ENCODE measurements around the gene ARHGAP24. TPM values are rescaled to one million over a fixed set of nuclear protein-coding genes. Genes with fewer than 3 reads are reported as not detected.

ARHGAP24 gene
- total RNA-seq, 1 donor from 2014 or later = 10.9 TPM

GRCh38 chr4:85452058-85452731 is 22.8 kb upstream of the ARHGAP24 start:
- no peaks in the 10 kb centered on the region for H3K9me3 Mint-ChIP-seq
- no peaks in the 10 kb centered on the region for H3K27me3 Mint-ChIP-seq
- no peak for DNase-seq (ENCODE audit: extremely low spot score, unreplicated experiment)
- H3K36me3 Mint-ChIP-seq = no peaks in the 10 kb centered on the region
- peaks cover 12% of the 10 kb centered on the region for H3K4me1 Mint-ChIP-seq (ENCODE audit: unreplicated experiment)
- TF ChIP-seq, protein P1, sequence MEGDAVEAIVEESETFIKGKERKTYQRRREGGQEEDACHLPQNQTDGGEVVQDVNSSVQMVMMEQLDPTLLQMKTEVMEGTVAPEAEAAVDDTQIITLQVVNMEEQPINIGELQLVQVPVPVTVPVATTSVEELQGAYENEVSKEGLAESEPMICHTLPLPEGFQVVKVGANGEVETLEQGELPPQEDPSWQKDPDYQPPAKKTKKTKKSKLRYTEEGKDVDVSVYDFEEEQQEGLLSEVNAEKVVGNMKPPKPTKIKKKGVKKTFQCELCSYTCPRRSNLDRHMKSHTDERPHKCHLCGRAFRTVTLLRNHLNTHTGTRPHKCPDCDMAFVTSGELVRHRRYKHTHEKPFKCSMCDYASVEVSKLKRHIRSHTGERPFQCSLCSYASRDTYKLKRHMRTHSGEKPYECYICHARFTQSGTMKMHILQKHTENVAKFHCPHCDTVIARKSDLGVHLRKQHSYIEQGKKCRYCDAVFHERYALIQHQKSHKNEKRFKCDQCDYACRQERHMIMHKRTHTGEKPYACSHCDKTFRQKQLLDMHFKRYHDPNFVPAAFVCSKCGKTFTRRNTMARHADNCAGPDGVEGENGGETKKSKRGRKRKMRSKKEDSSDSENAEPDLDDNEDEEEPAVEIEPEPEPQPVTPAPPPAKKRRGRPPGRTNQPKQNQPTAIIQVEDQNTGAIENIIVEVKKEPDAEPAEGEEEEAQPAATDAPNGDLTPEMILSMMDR (conservative IDR thresholded peaks at IDR 0.05) = no peak
- no peak overlapping the region for H3K4me3 Mint-ChIP-seq
- H3K27ac Mint-ChIP-seq = no peak overlapping the region

DNA sequence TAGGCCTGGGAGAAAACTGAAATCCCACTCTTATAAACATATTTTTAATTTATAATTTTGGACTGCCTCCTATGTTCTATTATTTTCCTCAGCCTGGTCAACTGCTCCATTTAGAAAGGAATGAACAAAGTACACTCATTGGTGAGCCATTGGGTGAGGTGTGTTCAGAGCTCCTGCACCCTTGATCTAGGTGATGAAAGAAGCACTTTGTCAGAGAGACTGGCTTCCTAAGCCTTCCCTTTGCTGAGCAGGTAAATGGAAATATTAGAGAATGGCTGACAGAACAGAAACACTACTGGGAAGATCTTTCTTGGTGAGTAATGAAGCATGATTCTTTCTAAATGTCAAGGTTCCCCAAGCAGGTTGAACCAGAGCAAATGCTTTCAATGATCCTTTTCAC is 19.0 kb upstream of the ARHGAP24 start:
- Mint-ChIP-seq H3K27ac (no peak overlapping the region), H3K4me3 (no peak overlapping the region)

GRCh38 chr4:85457752-85458467 is 17.0 kb upstream of the ARHGAP24 start:
- TF ChIP-seq, protein P1 (conservative IDR thresholded peaks at IDR 0.05) = no peak
- no peak for DNase-seq (ENCODE audit: extremely low spot score, unreplicated experiment)
- no peaks in the 10 kb centered on the region for H3K27me3 Mint-ChIP-seq
- no peaks in the 10 kb centered on the region for H3K9me3 Mint-ChIP-seq
- H3K4me1 Mint-ChIP-seq (ENCODE audit: unreplicated experiment) = no peaks in the 10 kb centered on the region
- H3K27ac Mint-ChIP-seq = no peak overlapping the region
- no peak overlapping the region for H3K4me3 Mint-ChIP-seq
- no peaks in the 10 kb centered on the region for H3K36me3 Mint-ChIP-seq

More for the DNA sequence above, 19.0 kb upstream of the ARHGAP24 start:
- Mint-ChIP-seq H3K36me3 (no peaks in the 10 kb centered on the region), H3K9me3 (no peaks in the 10 kb centered on the region), H3K27me3 (no peaks in the 10 kb centered on the region), H3K4me1 (ENCODE audit: unreplicated experiment) (peaks cover 5% of the 10 kb centered on the region)
- TF ChIP-seq, protein P1 (conservative IDR thresholded peaks at IDR 0.05) = no peak
- no peak for DNase-seq (ENCODE audit: extremely low spot score, unreplicated experiment)

DNA sequence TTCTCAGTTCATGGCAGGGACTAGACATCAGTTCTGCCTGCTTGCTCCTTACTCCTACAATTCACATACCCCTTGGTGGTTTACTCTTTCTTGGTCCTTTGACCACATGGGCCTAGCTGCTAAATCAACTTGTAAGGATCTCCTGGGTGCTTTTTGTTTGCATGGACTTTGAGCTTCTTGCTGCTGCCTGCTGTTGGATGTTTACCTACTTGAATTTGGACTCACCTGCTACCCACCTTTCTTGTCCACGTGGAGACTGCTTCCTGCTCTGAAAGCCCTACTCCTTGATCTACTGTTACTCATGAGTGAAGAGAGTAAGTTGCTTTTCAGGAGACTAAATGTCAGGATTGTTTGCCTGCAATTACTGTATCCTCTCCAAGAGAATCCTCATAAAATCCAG is 15.2 kb upstream of the ARHGAP24 start:
- no peak overlapping the region for H3K4me3 Mint-ChIP-seq
- H3K27ac Mint-ChIP-seq = no peak overlapping the region
- no peaks in the 10 kb centered on the region for H3K4me1 Mint-ChIP-seq (ENCODE audit: unreplicated experiment)
- H3K36me3 Mint-ChIP-seq = no peaks in the 10 kb centered on the region
- no peaks in the 10 kb centered on the region for H3K27me3 Mint-ChIP-seq
- no peak for DNase-seq (ENCODE audit: extremely low spot score, unreplicated experiment)
- TF ChIP-seq, protein P1 (conservative IDR thresholded peaks at IDR 0.05) = no peak
- H3K9me3 Mint-ChIP-seq = no peaks in the 10 kb centered on the region

GRCh38 chr4:85474356-85474755 is 594 bp upstream of the ARHGAP24 start:
- no peak for DNase-seq (ENCODE audit: extremely low spot score, unreplicated experiment)
- TF ChIP-seq, protein P1 (conservative IDR thresholded peaks at IDR 0.05) = no peak
- H3K27me3 Mint-ChIP-seq = peaks cover 23% of the 10 kb centered on the region
- H3K4me3 Mint-ChIP-seq = peak overlapping the region; percentile 90
- no peaks in the 10 kb centered on the region for H3K36me3 Mint-ChIP-seq
- no peaks in the 10 kb centered on the region for H3K9me3 Mint-ChIP-seq
- H3K4me1 Mint-ChIP-seq (ENCODE audit: unreplicated experiment) = peaks cover 6% of the 10 kb centered on the region
- H3K27ac Mint-ChIP-seq = peak overlapping the region; percentile 81

Measured in type B pancreatic cell (in vitro differentiated cells).